ENCODE data around the gene ESR1.

DNA sequence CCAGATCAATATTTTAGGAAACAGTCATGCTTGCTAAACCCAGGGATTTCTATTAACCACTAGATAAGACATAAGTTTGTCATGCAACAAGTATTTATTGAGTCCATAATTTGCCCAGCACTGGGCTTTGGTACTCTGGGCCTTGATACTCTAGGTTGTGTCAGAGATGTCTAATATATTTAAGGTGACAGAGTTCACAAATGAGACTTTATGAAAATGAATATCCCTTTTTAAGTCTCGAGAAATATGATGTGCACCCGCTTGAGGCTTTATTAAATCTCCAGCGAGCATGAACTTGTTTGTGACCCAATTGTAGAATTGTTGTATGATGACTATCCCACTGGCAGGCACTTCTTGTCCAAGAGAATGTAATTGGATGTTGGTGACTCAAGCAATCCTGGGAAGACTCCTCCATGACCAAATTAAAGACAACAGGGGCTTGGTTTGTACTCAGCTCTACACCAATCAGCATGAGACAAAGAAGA lies 109.2 kb downstream of the ESR1 start:
- TF ChIP-seq EZH2phosphoT487 (IDR thresholded peaks at IDR 0.05; ENCODE audit: insufficient read depth, low read depth): 0 out of 2 replicates have a peak, but pooled peaks have one; percentile 52
- TF ChIP-seq EZH2 (IDR thresholded peaks at IDR 0.05; ENCODE audit: insufficient read depth, poor library complexity, severe bottlenecking): no peak
